IPS-18c (cell line): ENCODE measurements around the gene MYBPC2.
A peak's percentile ranks its signal among the peaks of the same experiment; 100 is the strongest.
"Not testable (repeated sequence)": the region's sequence is repeated elsewhere in the genome, so short reads cannot be mapped to it uniquely, and the experiment has no call there.

Experiments used
- H3K4me3 ChIP-seq: 2 replicates; pipeline ENCODE4 v1.7.0; 2013; ENCODE audit warnings: low read depth, mild to moderate bottlenecking, low read length, moderate library complexity; ENCODE audit not compliant: insufficient read depth
- H3K9me3 ChIP-seq: one replicate; pipeline ENCODE4 v1.6.1; 2013; ENCODE audit warnings: mild to moderate bottlenecking, low read length, moderate library complexity; ENCODE audit not compliant: control insufficient read depth, insufficient read depth

MYBPC2 gene

DNA sequence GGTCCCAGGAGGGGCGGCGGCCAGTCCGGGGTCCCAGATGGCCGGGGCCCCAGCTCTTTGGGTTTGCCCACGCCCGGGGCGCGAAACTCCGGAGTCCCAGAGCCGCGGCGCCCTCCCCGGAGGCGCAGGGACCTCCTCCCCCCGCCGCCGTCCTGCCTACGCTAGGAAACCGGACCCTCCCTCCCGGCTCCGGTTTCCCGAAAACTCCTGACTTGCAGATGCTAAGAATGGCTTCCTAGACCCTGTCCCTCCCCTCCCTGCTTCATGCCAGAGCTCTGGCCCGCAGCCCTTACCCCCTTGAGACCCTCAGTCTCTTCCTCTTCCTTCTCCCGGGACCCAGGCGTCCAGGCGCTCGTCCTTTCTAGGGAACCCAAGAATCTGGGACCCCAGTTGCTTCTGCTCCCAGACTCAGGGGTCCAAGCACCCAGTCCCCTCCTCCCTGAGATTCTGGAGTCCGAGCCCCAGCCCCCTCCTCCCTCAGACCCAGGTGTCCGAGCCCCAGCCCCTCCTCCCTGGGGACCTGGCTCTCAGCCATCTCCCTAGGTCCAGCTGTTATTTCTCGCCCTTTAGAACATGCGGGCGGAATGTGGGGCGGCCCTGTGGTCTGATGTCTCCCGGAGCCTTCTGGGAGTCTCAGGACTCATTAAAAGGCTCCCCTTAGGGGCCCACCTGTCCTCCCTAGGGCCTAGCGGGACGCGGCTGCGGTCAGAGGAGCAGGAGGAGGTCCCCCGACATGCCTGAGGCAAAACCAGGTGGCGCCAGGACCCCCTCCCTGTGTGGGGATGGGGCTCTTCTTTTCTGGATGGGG, at the start of gene MYBPC2:
Gene MYBPC2 (plus strand): TSS at position 672 of the 808 bp plus-strand sequence. CDS start 62 bp downstream, at position 734.
- peak within 1 kb of the TSS; percentile 71 for H3K4me3 ChIP-seq
- H3K9me3 ChIP-seq, result no peaks in the 10 kb centered on the region

GRCh38 chr19:50383001-50383851, 49.5 kb upstream of the MYBPC2 start:
- H3K9me3 ChIP-seq, result no peaks in the 10 kb centered on the region
- H3K4me3 ChIP-seq, result peak overlapping the region; percentile 51; the same call in 1 of the 2 replicates

GRCh38 chr19:50383852-50384684, 48.6 kb upstream of the MYBPC2 start, which contains the start of gene POLD1:
TSS of gene POLD1 (plus strand) at chr19:50384347. CDS start at chr19:50398852, 14,505 bp downstream.
- no peaks in the 10 kb centered on the region for H3K9me3 ChIP-seq
- peak within 1 kb of the TSS; percentile 51 for H3K4me3 ChIP-seq

- Histone ChIP-seq H3K9me3 (no peaks in the 10 kb centered on the region), H3K4me3 (peak overlapping the region; percentile 51)
These were observed 47.8 kb upstream of the MYBPC2 start for GRCh38 chr19:50384685-50385535.

DNA sequence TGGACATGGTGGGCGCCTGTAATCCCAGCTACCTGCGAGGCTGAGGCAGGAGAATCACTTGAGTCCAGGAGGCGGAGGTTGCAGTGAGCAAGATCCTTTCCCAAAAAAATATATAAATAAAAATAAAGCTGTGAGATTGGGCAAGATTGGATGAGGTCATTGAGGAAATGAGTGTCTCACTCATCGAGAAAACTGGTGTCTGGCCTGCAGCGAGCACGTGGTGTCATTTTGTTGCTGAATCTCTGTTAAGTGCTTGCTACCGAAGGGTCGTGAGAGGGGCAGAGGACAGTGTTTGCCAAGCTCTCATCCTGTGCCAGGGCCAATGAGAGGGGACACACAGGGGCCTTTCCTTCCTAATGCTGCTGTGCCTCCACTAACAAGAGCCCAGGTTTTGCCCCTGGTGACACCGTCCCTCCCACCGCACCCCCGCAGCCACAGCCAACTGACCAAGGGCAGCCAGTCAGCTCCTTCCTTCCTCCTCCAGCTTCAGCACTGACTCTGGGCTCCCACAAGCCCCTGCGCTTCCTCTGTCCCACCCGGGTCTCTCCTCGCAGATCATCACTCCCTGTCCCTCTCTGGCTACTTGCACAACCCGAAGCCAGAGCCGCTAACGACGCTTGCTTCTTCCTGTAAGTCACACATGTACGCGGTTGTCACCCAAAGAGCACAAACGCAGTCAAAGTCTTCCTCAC, 45.4 kb upstream of the MYBPC2 start:
- H3K9me3 ChIP-seq, result peaks cover 5% of the 10 kb centered on the region
- no peak overlapping the region for H3K4me3 ChIP-seq

GRCh38 chr19:50387868-50388245, 44.8 kb upstream of the MYBPC2 start:
- Histone ChIP-seq H3K9me3 (peaks cover 5% of the 10 kb centered on the region), H3K4me3 (no peak overlapping the region)

DNA sequence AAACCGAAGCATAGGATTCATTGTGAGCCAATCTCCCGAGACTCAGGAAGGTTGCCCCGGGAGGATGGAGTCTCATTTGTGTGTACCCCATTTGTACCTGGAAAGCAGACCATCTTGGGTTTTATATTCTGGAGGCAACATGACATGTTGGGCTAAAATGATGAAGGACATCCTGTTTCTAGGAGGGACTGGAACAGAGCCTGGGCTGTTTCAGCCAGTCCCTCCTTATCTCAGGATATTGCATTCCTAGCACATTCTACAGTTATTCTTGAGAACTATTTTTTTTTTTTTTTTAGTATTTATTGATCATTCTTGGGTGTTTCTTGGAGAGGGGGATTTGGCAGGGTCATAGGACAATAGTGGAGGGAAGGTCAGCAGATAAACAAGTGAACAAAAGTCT, 42.4 kb upstream of the MYBPC2 start:
- not testable (repeated sequence) for H3K4me3 ChIP-seq, H3K9me3 ChIP-seq

- not testable (repeated sequence) for H3K9me3 ChIP-seq, H3K4me3 ChIP-seq
These were observed 41.7 kb upstream of the MYBPC2 start for GRCh38 chr19:50390952-50391351.

- H3K4me3 ChIP-seq, result no peak overlapping the region
- H3K9me3 ChIP-seq, result peaks cover 5% of the 10 kb centered on the region
These were observed 39.9 kb upstream of the MYBPC2 start for GRCh38 chr19:50392759-50393158.

DNA sequence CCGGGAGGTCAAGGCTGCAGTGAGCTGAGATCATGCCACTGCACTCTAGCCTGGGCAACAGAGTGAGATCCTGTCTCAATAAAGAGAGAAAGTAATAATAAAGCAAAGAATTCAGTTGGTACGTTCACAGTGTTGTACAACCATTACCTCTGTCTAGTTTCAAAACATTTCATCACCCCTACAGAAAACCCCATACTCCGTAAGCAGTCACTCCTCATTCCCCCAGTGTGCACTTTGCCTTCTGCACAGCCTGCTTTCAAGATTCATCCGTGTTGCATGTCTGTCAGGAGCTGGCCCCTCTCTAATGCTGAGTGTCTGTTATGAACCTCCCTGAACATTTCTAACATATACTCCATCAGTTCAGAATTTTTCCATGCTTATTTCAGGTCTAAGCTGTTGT, 39.1 kb upstream of the MYBPC2 start:
- peaks cover 5% of the 10 kb centered on the region for H3K9me3 ChIP-seq
- H3K4me3 ChIP-seq, result no peak overlapping the region

- Histone ChIP-seq H3K9me3 (peaks cover 5% of the 10 kb centered on the region), H3K4me3 (no peak overlapping the region)
These were observed 38.7 kb upstream of the MYBPC2 start for GRCh38 chr19:50394017-50394416.

DNA sequence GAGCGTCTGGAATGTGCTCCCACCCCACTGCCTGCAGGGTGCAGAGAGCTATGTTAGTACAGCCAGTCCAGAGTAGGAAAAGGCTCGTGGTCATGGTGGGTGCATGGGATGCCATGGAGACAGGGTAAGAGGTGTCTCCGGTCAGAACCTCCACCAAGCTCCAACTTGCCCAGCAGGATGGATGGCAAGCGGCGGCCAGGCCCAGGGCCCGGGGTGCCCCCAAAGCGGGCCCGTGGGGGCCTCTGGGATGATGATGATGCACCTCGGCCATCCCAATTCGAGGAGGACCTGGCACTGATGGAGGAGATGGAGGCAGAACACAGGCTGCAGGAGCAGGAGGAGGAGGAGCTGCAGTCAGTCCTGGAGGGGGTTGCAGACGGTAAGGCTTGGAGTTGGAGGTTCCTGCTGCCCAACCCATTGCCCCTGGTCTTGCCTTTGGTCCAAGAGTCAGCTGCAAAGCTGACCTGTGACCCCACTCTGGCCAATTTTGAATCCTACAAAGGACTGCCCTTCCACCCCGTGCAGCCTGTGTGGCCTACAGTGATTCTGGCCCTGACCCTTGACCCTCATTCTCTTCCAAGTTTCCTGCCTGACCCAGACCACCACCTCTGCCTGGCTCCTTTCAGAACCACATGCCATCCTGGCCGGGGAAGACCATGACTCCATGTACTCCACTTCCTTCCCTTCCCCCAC, 33.9 kb upstream of the MYBPC2 start:
- no peaks in the 10 kb centered on the region for H3K9me3 ChIP-seq
- no peak overlapping the region for H3K4me3 ChIP-seq

GRCh38 chr19:50399368-50399745, 33.3 kb upstream of the MYBPC2 start:
- no peak overlapping the region for H3K4me3 ChIP-seq
- H3K9me3 ChIP-seq, result no peaks in the 10 kb centered on the region

GRCh38 chr19:50401605-50402450, 30.9 kb upstream of the MYBPC2 start:
- Histone ChIP-seq H3K9me3 (no peaks in the 10 kb centered on the region), H3K4me3 (no peak overlapping the region)
